NCI-H2196 (cell line): ENCODE results near the gene MANF.

Experiments used
- DNase-seq: peaks from one replicate; lab custom pipeline; 2025; ENCODE audit not compliant: unreplicated experiment; lab: John Stamatoyannopoulos, UW

MANF gene

GRCh38 chr3:51389423-51390183 is 4.5 kb downstream of the MANF start:
- DNase-seq: no peak

GRCh38 chr3:51390246-51391074 is 5.4 kb downstream of the MANF start:
- no peak for DNase-seq

DNA sequence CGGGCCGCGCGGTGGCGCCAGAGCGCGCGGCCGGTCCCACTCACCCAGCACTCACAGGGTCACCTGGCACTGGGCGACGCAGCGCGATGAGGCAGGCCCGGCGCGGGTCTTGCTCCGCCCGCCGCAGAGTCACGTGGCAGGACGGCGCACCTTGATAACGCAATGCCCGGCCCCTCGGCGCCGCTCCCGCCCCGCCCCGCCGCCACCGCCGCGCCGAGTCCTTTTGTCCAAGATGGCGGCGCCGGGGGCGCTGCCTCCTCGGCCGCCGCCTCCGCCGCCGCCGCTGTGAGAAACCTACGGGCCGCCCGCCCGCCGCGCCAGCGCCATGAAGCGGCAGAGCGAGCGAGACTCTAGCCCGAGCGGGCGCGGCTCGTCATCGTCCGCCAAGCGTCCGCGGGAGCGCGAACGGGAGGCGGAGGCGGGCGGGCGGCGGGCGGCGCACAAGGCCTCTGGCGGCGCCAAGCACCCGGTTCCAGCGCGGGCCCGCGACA is 6.0 kb downstream of the MANF start, which contains the start of gene RBM15B:
RBM15B (plus strand) TSS at position 211 of the 491 bp plus-strand sequence; CDS start at position 326, 115 bp downstream.
- peak; percentile 88 for DNase-seq

DNA sequence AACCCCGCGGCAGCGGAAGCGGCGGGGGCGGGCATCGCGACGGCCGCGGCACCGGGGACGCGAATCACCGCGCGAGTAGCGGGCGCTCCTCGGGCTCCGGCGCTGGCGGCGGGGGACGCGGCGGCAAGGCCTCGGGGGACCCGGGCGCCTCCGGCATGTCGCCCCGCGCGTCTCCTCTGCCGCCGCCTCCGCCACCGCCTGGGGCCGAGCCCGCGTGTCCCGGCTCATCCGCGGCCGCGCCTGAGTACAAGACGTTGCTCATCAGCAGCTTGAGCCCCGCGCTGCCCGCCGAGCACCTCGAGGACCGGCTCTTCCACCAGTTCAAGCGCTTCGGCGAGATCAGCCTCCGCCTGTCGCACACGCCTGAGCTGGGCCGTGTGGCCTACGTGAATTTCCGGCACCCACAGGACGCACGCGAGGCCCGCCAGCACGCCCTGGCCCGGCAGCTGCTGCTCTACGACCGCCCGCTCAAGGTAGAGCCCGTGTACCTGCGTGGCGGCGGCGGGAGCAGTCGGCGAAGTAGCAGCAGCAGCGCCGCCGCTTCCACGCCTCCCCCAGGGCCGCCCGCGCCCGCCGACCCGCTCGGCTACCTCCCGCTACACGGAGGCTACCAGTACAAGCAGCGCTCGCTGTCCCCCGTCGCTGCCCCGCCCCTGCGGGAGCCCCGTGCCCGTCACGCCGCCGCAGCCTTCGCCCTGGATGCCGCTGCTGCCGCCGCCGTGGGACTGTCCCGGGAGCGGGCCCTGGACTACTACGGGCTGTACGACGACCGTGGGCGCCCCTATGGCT is 6.7 kb downstream of the MANF start:
- no peak for DNase-seq

DNA sequence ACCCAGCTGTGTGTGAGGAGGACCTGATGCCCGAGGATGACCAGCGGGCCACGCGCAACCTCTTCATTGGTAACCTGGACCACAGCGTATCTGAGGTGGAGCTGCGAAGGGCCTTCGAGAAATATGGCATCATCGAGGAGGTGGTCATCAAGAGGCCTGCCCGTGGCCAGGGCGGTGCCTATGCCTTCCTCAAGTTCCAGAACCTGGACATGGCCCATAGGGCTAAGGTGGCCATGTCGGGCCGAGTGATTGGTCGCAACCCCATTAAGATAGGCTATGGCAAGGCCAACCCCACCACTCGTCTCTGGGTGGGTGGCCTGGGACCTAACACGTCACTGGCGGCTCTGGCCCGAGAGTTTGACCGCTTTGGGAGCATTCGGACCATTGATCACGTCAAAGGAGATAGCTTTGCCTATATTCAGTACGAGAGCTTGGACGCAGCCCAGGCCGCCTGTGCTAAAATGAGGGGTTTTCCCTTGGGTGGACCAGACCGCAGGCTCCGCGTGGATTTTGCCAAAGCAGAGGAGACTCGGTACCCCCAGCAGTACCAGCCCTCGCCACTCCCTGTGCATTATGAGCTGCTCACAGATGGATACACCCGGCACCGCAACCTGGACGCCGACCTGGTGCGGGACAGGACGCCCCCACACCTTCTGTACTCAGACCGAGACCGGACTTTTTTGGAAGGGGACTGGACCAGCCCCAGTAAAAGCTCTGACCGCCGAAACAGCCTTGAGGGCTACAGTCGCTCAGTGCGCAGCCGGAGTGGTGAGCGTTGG is 7.5 kb downstream of the MANF start:
- DNase-seq: no peak

- no peak for DNase-seq
Observed at GRCh38 chr3:51393134-51393495, 8.0 kb downstream of the MANF start.

DNA sequence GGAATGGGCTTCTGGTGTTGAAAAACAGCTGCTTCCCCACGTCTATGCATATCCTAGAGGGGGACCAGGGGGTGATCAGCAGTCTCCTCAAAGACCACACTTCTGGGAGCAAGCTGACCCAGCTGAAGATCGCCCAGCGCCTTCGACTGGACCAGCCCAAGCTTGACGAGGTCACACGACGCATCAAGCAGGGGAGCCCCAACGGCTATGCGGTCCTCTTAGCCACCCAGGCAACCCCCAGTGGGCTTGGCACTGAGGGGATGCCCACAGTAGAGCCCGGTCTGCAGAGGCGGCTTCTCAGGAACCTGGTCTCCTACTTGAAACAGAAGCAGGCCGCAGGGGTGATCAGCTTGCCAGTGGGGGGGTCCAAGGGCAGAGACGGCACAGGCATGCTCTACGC is 8.5 kb downstream of the MANF start:
- no peak for DNase-seq

DNA sequence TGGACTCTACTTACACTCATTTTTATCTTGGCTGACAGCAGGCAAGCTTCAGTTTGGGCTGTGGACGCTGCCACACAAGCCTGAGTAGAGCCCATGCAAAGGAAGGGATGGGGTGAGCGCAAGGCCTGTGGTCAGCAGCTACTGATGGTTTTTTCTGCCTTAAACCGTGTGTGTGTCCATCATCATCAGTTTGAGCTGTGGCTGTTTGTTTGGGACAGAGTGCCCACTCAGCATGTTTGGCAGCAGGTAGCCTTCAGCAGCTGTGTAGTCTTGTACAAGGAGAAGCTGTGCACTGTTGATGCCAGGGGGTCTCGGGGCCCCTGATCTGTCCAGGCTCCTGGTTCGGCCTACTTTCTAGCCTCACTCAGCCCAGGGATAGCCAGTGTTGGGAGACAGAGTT is 9.4 kb downstream of the MANF start:
- no peak for DNase-seq

GRCh38 chr3:51395493-51396213 is 10.6 kb downstream of the MANF start:
- no peak for DNase-seq

DNA sequence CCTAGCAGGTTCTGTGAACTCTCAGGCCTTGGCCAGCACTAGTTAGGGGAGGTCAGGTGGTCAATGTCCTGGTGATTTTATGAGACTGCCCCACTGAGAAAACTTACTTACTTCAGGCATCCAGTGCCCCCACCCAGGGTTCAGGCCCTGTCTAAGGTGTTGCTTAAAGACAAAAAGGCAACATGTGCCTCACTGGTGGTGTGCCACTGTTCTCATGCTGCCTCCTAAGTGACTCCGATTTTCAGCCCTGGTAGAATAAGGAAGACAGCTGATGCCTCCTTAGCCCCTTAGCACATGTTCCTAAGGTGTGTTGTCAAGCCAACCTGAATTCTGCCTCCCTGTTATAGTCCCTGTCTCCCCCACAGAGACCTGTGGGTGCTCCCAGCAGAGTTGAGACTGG is 11.3 kb downstream of the MANF start:
- DNase-seq: no peak

- no peak for DNase-seq
Observed at GRCh38 chr3:51397392-51397791, 12.3 kb downstream of the MANF start.

GRCh38 chr3:51398595-51399310 is 13.7 kb downstream of the MANF start:
- no peak for DNase-seq

DNA sequence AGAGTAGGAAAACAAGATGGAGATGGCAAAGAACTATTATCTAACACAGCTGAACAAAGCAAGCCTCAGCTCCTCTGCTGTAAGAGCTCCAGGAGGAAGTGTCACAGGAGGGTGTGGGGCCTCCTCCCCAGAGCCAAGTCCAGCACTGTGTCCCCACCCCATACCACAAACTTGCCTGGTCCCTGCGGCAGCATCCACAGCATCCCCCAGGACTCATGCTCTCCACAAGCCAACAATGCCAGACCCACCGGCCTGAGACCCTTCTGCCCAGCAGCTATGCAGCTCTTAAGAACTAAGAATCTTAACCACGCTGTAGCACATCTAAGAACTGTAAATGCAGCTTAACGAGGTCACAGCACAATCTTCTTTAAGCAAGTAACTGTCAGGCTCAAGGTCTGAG is 15.1 kb downstream of the MANF start:
- DNase-seq: no peak

GRCh38 chr3:51401735-51402134 is 16.6 kb downstream of the MANF start:
- DNase-seq: no peak

GRCh38 chr3:51403675-51404074 is 18.6 kb downstream of the MANF start:
- DNase-seq: no peak

DNA sequence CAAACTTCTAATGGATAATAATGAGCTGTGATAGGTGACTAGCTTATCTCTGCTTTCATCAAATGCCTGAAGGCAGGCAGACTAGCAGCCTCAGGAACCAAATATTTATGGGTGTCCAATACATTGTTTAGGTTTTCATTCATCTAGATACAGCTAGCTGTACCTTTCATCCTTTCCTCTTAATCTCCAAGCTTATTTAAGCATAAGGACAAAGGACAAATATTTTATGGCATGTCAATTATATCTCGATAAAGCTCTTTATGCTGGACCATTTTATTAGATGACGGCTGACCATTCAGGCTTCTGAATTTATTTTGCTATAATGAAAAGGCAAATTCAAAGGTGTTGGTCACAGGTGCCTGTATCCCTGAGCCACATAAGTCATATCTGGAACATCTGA is 22.9 kb downstream of the MANF start:
- DNase-seq: no peak

- DNase-seq: no peak
Observed at GRCh38 chr3:51408813-51409212, 23.7 kb downstream of the MANF start.

DNA sequence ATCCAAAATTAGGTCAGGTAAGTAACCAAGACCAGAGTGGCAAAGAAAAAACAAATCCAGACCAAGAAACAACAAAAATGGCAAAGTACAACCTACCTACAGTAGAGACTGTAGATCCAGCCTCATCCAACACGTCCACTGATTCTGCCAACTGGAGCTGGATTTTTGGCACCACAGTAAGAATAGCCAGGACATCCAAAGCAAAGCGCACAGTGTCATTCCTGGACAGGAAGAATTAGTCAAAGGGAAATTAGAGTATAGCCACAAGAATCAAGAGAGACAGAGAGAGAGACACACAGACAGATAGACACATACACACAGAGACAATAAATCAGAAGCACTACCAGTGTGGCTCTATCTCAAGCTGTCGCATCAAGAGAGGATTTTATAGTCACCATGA is 37.1 kb downstream of the MANF start:
- no peak for DNase-seq

- DNase-seq: no peak
Observed at GRCh38 chr3:51426921-51427320, 41.8 kb downstream of the MANF start.
